NCI-H1105 treated with DMSO at 0.1 percent for 48 hours (cell line): Measurements from ENCODE around the gene SMARCD3.

ENCODE experiments used
- DNase-seq: peaks from one replicate; lab custom pipeline; 2025; lab: John Stamatoyannopoulos, UW

SMARCD3 gene

DNA sequence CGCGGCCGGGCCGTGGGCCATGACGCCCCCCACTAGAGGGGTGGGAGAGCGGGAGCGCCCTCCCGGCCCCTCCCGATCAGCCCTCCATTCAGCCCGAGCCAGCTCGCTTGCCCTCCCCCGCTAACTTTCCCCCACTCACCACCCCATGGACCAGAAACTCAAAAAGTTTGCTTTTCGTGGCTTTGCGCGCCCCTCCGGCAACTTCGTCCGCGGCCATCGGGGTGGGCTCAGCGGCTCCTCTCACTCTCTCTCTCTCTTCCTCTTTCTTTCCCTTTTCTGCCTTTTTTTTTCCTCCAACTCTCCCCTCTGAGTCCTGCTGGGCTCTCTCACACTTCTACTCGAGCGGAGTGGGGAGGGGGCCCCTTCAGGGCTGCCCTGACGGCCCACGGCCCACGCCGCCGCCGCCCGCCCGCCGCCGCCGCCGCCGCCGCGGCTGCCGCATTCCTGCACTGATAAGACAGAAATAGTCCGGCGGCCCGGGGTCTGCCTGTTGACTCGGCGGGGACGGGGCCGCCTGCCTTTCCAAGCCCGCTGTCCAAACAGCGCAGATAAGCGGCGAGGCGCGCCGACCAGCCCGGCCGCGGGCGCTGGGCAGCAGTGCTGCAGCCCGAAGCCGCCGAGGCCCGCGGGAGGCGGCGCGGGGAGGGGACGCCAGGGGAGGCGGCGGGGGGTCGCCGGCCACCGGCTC, at the start of gene SMARCD3:
SMARCD3 (minus strand) TSS at position 349 of the 688 bp plus-strand sequence; CDS start at position 217, 132 bp downstream.
- peak; percentile 30 for DNase-seq

DNA sequence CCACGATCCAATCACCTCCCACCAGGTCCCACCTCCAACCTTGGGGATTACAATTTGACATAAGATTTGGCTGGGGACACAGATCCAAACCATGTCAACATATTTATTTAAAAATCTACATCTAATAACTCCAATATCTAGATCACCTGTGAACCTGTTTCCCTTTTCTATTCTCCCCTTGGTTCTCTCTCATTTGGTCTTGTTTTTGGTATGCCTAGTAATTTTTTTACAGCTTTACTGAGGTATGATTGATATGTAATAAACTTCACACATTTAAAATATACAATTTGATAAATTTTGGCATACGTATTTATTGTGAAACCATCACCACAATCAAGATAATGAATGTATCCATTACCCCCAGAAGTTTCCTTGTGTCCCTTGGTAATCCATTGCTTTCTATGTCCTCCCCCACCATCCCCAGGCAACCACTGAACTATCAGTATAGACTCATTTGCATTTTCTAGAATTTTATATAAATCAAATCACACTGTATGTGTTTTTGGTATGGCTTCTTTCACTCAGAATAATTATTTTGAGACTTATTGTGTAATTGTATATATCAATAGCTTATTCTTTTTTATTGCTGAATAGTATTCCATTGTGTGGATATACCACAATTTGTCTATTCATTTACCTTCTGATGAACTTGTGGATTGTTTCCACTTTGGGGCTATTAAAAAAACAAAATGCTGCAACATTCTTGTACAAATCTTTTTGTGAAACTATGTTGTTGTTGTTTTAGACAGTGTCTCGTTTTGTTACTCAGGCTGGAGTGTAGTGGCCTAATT, 47.9 kb upstream of the SMARCD3 start:
- no peak for DNase-seq

DNA sequence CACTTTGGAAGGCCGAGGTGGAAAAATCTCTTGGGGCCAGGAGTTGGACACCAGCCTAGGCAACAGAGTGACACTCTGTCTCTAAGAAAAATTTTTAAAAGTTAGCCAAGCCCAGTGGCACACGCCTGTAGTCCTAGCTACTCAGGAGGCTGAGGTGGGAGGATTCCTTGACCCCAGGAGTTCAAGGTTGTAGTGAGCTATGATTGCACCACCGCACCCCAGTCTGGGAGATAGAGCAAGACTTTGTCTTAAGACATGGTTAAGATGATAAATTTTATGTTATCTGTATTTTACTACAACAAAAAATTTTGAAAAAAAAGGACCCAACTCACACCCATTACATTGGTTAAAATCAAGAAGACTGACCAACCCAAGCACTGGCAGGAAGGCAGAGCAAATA, 44.4 kb upstream of the SMARCD3 start:
- DNase-seq, result no peak

GRCh38 chr7:151291206-151291605, 42.7 kb upstream of the SMARCD3 start:
- DNase-seq, result no peak

GRCh38 chr7:151290355-151290760, 41.9 kb upstream of the SMARCD3 start:
- no peak for DNase-seq

- no peak for DNase-seq
These were observed 41.4 kb upstream of the SMARCD3 start for GRCh38 chr7:151289891-151290290.

- DNase-seq, result no peak
These were observed 37.7 kb upstream of the SMARCD3 start for GRCh38 chr7:151286148-151286547.

- no peak for DNase-seq
These were observed 34.8 kb upstream of the SMARCD3 start for GRCh38 chr7:151283302-151283701.

GRCh38 chr7:151282111-151282510, 33.6 kb upstream of the SMARCD3 start:
- DNase-seq, result no peak

- no peak for DNase-seq
These were observed 33.2 kb upstream of the SMARCD3 start for GRCh38 chr7:151281686-151282085.

GRCh38 chr7:151280388-151281019, 32.0 kb upstream of the SMARCD3 start:
- no peak for DNase-seq

GRCh38 chr7:151279868-151280267, 31.4 kb upstream of the SMARCD3 start:
- DNase-seq, result no peak

DNA sequence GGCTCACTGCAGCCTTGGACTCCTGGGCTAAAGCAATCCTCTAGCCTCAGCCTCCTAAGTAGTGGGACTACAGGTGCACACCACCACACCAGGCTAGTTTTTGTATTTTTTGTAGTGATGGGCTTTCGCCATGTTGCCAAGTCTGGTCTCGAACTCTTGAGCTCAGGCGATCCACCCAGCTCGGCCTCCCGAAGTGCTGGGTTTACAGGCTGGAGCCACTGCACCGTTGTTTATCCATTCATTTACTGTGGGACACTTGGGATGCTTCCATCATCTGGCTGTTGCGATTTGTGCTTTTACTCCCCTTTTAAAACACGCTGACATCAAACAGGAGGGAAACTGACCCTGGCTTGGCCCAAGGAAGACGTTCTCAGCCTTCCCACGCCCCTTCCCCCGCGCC, 30.5 kb upstream of the SMARCD3 start:
- DNase-seq, result no peak

GRCh38 chr7:151277631-151278030, 29.1 kb upstream of the SMARCD3 start:
- no peak for DNase-seq

DNA sequence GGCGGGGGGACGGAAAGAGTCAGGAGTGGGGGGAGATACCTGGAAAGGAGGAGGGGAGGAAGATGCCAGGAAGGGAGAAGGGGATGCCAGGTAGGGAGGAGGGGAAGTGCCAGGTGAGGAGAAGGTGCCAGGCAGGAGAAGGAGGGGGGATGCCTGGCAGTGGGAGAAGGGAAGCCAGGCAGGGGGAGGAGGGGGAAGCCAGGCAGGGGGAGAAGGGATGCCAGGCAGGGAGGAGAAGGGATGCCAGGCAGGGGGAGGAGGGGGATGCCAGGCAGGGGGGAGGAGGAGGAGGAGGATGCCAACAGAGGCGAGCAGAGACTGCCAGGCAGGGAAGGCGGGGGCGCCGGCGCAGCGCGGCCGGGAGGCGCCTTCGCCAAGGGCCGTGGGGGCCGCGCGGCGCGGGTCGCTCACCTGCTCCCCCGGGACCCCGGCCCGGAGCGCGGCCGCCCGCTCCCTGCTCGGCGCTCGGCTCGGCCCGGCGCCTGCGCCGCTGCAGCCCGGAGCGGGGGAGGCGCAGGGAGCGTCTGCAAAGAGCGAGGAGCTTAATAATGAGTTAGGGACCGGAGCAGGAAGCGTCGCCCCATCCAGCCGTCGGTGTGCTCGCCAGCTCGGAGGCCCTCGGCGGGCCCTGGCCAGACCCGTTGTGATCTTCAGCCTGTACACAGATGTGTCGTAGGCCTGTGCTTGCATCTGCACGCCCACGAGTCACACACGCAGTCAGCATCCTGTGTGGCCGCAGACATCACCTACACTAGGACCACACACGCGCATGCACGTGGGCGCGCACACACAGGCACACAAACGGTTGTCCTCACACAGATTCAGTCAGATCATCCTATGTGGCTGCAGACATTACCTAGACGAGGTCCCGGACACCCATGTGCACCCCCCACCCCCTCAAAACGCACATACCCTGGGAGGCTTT, 28.4 kb upstream of the SMARCD3 start:
- peak; percentile 71 for DNase-seq

DNA sequence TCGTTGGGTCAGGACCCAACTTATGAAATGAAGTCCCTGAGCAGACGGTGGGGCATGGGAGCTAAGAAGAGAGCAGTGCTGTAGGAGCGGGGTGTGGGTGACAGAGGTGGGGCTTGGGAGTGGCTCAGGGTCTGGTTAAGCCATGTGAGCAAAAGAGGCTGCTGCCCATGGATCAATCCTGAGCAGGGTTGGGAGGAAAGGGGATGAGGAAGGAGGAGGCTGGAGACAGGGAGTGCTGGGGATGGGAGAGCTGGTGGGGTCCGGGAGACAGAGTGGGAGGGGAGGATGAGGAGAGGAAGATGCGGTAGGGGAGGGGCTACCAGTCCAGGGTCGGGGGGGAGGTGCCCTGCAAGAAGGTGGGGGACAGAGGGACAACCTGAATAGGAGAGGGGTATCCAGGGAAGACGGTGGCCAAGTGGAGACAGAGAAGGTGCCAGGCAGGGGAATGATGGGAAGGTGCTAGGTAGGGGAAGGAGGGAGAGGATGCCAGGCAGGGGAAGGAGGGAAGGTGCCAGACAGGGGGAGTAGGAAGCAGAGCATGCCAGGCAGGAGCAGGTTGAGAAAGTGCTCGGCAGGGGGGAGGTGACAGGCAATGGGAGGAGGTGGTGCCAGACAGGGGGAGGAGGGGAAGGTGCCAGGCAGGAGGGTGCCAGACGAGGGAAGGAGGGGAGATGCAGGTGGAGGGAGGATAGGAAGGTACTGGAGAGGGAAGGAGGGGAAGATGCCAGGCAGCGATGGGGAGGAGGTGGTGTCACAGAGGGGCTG, 27.5 kb upstream of the SMARCD3 start:
- peak; percentile 87 for DNase-seq

- DNase-seq, result no peak
These were observed 26.7 kb upstream of the SMARCD3 start for GRCh38 chr7:151274936-151275812.

- no peak for DNase-seq
These were observed 25.9 kb upstream of the SMARCD3 start for GRCh38 chr7:151274396-151274795.

DNA sequence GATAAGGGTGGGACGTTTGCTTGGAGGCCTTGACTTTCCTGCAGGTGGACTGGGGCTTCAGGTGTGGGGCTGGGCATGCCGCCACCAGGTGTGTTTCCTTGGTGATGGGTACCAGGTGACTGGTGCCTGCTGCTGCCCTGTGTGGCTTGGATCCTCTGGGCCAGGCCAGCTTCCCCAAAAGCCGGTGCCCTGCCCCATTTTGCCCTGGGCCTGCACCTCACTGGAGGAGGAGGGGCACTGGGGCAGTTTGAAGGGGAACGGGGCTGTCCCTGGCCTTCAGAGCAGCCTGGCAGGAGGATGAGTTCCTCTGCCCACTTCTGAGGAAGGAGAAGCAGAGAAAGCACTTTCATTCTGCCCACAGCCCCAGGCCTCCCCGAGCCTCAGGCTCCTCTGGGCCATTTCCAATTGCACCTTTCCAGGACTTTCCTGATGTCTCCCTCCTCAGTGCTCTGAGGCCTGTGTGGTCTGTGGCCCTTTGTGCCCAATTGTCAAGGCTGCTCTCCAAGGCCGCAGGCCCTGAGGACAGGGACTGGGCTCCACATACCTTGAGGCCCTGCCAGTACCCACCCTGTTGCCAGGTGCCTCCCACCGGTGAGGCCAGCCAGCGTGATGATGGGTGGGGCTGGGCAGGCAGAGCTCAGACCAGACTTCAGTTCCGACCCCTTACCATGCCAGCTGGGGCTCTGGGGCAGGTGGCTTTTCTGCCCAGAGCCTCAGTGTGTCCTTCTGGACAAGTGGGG, 25.3 kb upstream of the SMARCD3 start:
- DNase-seq, result no peak
